Transverse colon (tissue), 4 donors: ENCODE results near the gene DTX4. TPM values are rescaled to one million over a fixed set of nuclear protein-coding genes. Genes with fewer than 3 reads are reported as not detected.

Experiments used
- DNase-seq: peaks from one replicate; pipeline ENCODE4 v3.0.0-alpha.2; 2019
- H3K27ac ChIP-seq, 4 donors: fragments of 200-600 bp; sonication (generic); 2 replicates each; pipeline ENCODE4 v1.5.1; 2016 to 2018; ENCODE audit warnings: inconsistent platforms in 4 of 4
- H3K27me3 ChIP-seq: fragments of 200-600 bp; sonication (generic); 2 replicates; pipeline ENCODE4 v1.5.1; 2017; ENCODE audit warnings: inconsistent platforms
- H3K36me3 ChIP-seq, 4 donors: fragments of 200-600 bp; sonication (generic); 2 replicates each; pipeline ENCODE4 v1.5.1; 2017 to 2019; ENCODE audit warnings: inconsistent platforms in 4 of 4
- H3K4me1 ChIP-seq, 4 donors: fragments of 200-600 bp; sonication (generic); 2 replicates each; pipeline ENCODE4 v1.5.1; 2017 to 2020; ENCODE audit warnings: inconsistent platforms in 4 of 4
- H3K4me3 ChIP-seq, 4 donors: fragments of 200-600 bp; sonication (generic); 1 replicate in 1 of 4; 2 replicates in 3 of 4; pipeline versions ENCODE4 v1.5.1 to v1.6.1; 2017 to 2019; ENCODE audit warnings: inconsistent platforms in 4 of 4
- H3K9me3 ChIP-seq, 2 donors: fragments of 200-600 bp; sonication (generic); 2 replicates each; pipeline ENCODE4 v1.5.1; 2017 to 2019; ENCODE audit warnings: inconsistent platforms in 2 of 2
- EP300 ChIP-seq: sonication (generic); formaldehyde crosslinking; IDR thresholded peaks from one replicate; pipeline ENCODE4 v1.6.1; 2017; ENCODE audit warnings: antibody characterized with exemption, low read depth
- POLR2A ChIP-seq: fragments of 450-650 bp; IDR thresholded peaks from one replicate; pipeline ENCODE4 v1.6.1; 2016; ENCODE audit warnings: antibody characterized with exemption, mild to moderate bottlenecking, moderate library complexity
- POLR2AphosphoS5 ChIP-seq, 3 donors: sonication (generic); formaldehyde crosslinking; IDR thresholded peaks; one replicate each; pipeline ENCODE4 v1.6.1; 2016; ENCODE audit warnings: antibody characterized with exemption in 3 of 3
- WGBS, 2 donors: methylation state at CpG; one replicate each; pipeline ENCODE4 v1.1.5; 2018; ENCODE audit warnings: low coverage in 1 of 2; 5-methylcytosine and 5-hydroxymethylcytosine counted together
- in situ Hi-C, 4 donors: fragments of 200-750 bp; cut with MboI; loops; one replicate each; pipeline versions ENCODE4 v1.15.0 to v1.15.1; 2017; ENCODE audit warnings: low sequenced_read_pairs in 3 of 4, low pct_ligation_motif_present in 1 of 4, low pct_unique_long_range_greater_than_20kb in 1 of 4
- intact Hi-C: fragments of 100-400 bp; cut with DNase I; formaldehyde crosslinking; loops from one replicate; pipeline ENCODE4 v1.15.1; 2023; ENCODE audit warnings: low total_unique reads
- small RNA-seq, 4 donors: library from RNA; depleted of rRNA; stranded (forward); fragments of <200 nt; gene quantifications; one replicate each; pipeline ENCODE3, GENCODE V24; 2016
- total RNA-seq, 4 donors: library from RNA; depleted of rRNA; stranded (reverse); fragments of >200 nt; gene quantifications; one replicate each; pipeline ENCODE4 v1.1.0, GENCODE V29; 2016
- TF ChIP-seq, protein P1 (sequence below), 5 experiments: fragments of 200-600 bp in 3 of 5; fragments of 450-650 bp in 2 of 5; sonication (generic) in 3 of 5; IDR thresholded peaks; 1 replicate in 2 of 5; 2 replicates in 3 of 5; pipeline ENCODE4 v1.5.1; 2016 to 2017; ENCODE audit warnings: antibody characterized with exemption in 5 of 5, inconsistent platforms in 3 of 5, mild to moderate bottlenecking in 2 of 5, moderate library complexity in 1 of 5

Gene DTX4
- total RNA-seq, 4 donors from 2014 or later, result 61.3 to 95.3 (median 77.6) TPM

GRCh38 chr11:59249535-59249934 is 77.6 kb downstream of the DTX4 start:
- in situ Hi-C loops, result no loop called here
- Histone ChIP-seq H3K9me3 (no peaks in the 10 kb centered on the region), H3K4me3 (no peak overlapping the region), H3K27me3 (no peaks in the 10 kb centered on the region), H3K36me3 (no peaks in the 10 kb centered on the region), H3K27ac (no peak overlapping the region), H3K4me1 (peaks cover 0 to 8% (median 0%) of the 10 kb centered on the region in 4 donors)
- TF ChIP-seq, protein P1, sequence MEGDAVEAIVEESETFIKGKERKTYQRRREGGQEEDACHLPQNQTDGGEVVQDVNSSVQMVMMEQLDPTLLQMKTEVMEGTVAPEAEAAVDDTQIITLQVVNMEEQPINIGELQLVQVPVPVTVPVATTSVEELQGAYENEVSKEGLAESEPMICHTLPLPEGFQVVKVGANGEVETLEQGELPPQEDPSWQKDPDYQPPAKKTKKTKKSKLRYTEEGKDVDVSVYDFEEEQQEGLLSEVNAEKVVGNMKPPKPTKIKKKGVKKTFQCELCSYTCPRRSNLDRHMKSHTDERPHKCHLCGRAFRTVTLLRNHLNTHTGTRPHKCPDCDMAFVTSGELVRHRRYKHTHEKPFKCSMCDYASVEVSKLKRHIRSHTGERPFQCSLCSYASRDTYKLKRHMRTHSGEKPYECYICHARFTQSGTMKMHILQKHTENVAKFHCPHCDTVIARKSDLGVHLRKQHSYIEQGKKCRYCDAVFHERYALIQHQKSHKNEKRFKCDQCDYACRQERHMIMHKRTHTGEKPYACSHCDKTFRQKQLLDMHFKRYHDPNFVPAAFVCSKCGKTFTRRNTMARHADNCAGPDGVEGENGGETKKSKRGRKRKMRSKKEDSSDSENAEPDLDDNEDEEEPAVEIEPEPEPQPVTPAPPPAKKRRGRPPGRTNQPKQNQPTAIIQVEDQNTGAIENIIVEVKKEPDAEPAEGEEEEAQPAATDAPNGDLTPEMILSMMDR (IDR thresholded peaks at IDR 0.05), result no peak
- TF ChIP-seq EP300, result no peak
- TF ChIP-seq POLR2AphosphoS5 (IDR thresholded peaks at IDR 0.05), result no peak
- no peak for TF ChIP-seq POLR2A
- no peak for DNase-seq
- 90 to 93% methylated on average over 7 of the region's 7 CpGs for WGBS, 2 donors
- intact Hi-C loops, result no loop called here

GRCh38 chr11:59253001-59253400 is 81.1 kb downstream of the DTX4 start:
- H3K9me3 ChIP-seq, result no peaks in the 10 kb centered on the region
- TF ChIP-seq, protein P1 (IDR thresholded peaks at IDR 0.05), result no peak
- no peak for TF ChIP-seq POLR2AphosphoS5 (IDR thresholded peaks at IDR 0.05)
- TF ChIP-seq EP300, result no peak
- TF ChIP-seq POLR2A, result no peak
- DNase-seq, result no peak
- no peaks in the 10 kb centered on the region for H3K27me3 ChIP-seq
- H3K27ac ChIP-seq, result no peak overlapping the region
- WGBS, 2 donors, result 94 to 97% methylated on average over 2 of the region's 2 CpGs
- H3K4me3 ChIP-seq, result no peak overlapping the region
- intact Hi-C loops (no loop called here), in situ Hi-C loops (no loop called here)
- H3K36me3 ChIP-seq, result no peaks in the 10 kb centered on the region
- peaks cover 0 to 3% (median 0%) of the 10 kb centered on the region in 4 donors for H3K4me1 ChIP-seq

DNA sequence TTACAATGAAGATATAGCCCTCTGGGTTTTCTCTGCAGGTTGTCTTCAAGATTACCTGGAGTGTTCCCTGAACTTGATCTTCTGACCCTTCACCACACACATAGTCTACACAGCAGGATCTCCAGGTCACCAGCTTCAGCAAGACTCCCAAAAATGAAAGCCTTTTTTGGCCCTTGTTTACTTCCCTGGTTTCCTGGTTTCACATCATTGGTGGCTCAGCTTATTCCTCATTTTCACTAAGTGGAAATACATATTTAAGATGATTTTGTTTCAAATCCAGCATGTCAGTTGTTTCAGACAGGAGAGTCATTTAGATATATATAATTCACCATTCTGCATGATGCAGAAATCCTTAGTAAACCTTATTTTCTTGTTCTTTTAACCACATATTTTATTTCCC is 82.4 kb downstream of the DTX4 start:
- no peak for DNase-seq
- Histone ChIP-seq H3K4me1 (no peaks in the 10 kb centered on the region), H3K27ac (no peak overlapping the region), H3K36me3 (no peaks in the 10 kb centered on the region), H3K27me3 (no peaks in the 10 kb centered on the region), H3K4me3 (no peak overlapping the region), H3K9me3 (no peaks in the 10 kb centered on the region)
- intact Hi-C loops (no loop called here), in situ Hi-C loops (no loop called here)
- no peak for TF ChIP-seq POLR2A
- TF ChIP-seq, protein P1 (IDR thresholded peaks at IDR 0.05), result no peak
- TF ChIP-seq EP300, result no peak
- TF ChIP-seq POLR2AphosphoS5 (IDR thresholded peaks at IDR 0.05), result no peak

DNA sequence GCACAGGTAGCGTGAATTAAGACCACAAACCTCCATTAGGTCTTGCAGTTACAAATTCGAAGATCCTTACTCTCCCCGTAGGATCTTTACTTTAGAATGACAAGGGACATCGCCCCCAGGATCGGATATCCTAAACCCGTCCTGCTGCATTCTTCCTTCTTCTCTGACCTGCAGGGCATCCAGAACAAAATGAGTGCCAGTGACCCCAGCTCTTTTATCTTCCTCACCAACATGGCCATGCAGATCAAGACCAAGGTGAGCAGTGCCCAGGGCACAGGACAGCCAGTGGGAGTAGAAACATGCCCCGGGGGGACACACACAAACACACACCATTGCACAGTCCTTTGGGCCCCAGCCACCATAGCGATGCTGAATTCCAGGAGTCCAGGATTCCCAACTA is 83.3 kb downstream of the DTX4 start:
- TF ChIP-seq POLR2AphosphoS5 (IDR thresholded peaks at IDR 0.05) (no peak), EP300 (no peak), POLR2A (no peak)
- TF ChIP-seq, protein P1 (IDR thresholded peaks at IDR 0.05), result no peak
- H3K4me1 ChIP-seq, result no peaks in the 10 kb centered on the region
- H3K9me3 ChIP-seq, result no peaks in the 10 kb centered on the region
- intact Hi-C loops (no loop called here), in situ Hi-C loops (no loop called here)
- no peaks in the 10 kb centered on the region for H3K36me3 ChIP-seq
- DNase-seq, result no peak
- no peak overlapping the region for H3K27ac ChIP-seq
- 71 to 82% methylated on average over 4 to 8 of the region's 8 CpGs for WGBS, 2 donors
- H3K27me3 ChIP-seq, result no peaks in the 10 kb centered on the region
- no peak overlapping the region for H3K4me3 ChIP-seq

Small RNA genes lying within 50 kb of the gene (small RNA-seq; reads per million reads assigned to genes)
- gene RN7SL42P, result 0 reads per million in 4 donors

Other genes starting within 250 kb of the DTX4 start
- 1 to 10 TPM in 1 of 4 donors, not detected in 3; 2.0 TPM for gene GLYATL1, start 232.6 kb upstream of the DTX4 start, total RNA-seq
- not detected for gene GLYATL1B, start 85.8 kb upstream of the DTX4 start, total RNA-seq
- gene FAM111B, start 64.9 kb upstream of the DTX4 start, total RNA-seq, result 1 to 10 TPM in 1 of 4 donors, under 1 TPM in 3; 0.37 to 1.7 (median 0.40) TPM
- 10 to 100 TPM; 17.6 to 62.1 (median 26.2) TPM for gene FAM111A, start 29.3 kb upstream of the DTX4 start, total RNA-seq
- 10 to 100 TPM in 1 of 4 donors, 1 to 10 TPM in 3; 4.6 to 16.5 (median 7.5) TPM for gene MPEG1, start 40.8 kb downstream of the DTX4 start, total RNA-seq
- gene OR5AN1, start 186.8 kb downstream of the DTX4 start, total RNA-seq, result not detected